HG03097 (cell line): ENCODE results near the gene CDKAL1.
"Not testable (repeated sequence)": the region's sequence is repeated elsewhere in the genome, so short reads cannot be mapped to it uniquely, and the experiment has no call there.

ENCODE experiments used
- ATAC-seq: cut with Tn5 transposase; IDR thresholded peaks from one replicate; pipeline ENCODE4 v1.9.1; 2021; ENCODE audit not compliant: unreplicated experiment, low FRiP score

Gene CDKAL1

GRCh38 chr6:20724443-20725190 is 190.4 kb downstream of the CDKAL1 start:
- no peak for ATAC-seq

GRCh38 chr6:20725235-20725634 is 191.0 kb downstream of the CDKAL1 start:
- not testable (repeated sequence) for ATAC-seq

- no peak for ATAC-seq
Observed at GRCh38 chr6:20729086-20729485, 194.8 kb downstream of the CDKAL1 start.

- ATAC-seq: not testable (repeated sequence)
Observed at GRCh38 chr6:20732362-20732761, 198.1 kb downstream of the CDKAL1 start.

- no peak for ATAC-seq
Observed at GRCh38 chr6:20732896-20733295, 198.6 kb downstream of the CDKAL1 start.

- ATAC-seq: no peak
Observed at GRCh38 chr6:20737912-20738311, 203.7 kb downstream of the CDKAL1 start.

- ATAC-seq: no peak
Observed at GRCh38 chr6:20740088-20740487, 205.8 kb downstream of the CDKAL1 start.

- no peak for ATAC-seq
Observed at GRCh38 chr6:20740727-20741126, 206.5 kb downstream of the CDKAL1 start.

GRCh38 chr6:20741490-20741889 is 207.2 kb downstream of the CDKAL1 start:
- ATAC-seq: no peak

GRCh38 chr6:20744911-20745557 is 210.8 kb downstream of the CDKAL1 start:
- no peak for ATAC-seq

- no peak for ATAC-seq
Observed at GRCh38 chr6:20746024-20746423, 211.8 kb downstream of the CDKAL1 start.

GRCh38 chr6:20746805-20747558 is 212.7 kb downstream of the CDKAL1 start:
- no peak for ATAC-seq

GRCh38 chr6:20747991-20748390 is 213.7 kb downstream of the CDKAL1 start:
- no peak for ATAC-seq

- no peak for ATAC-seq
Observed at GRCh38 chr6:20751293-20751935, 217.2 kb downstream of the CDKAL1 start.

GRCh38 chr6:20755631-20756030 is 221.4 kb downstream of the CDKAL1 start:
- no peak for ATAC-seq

- not testable (repeated sequence) for ATAC-seq
Observed at GRCh38 chr6:20756584-20757147, 222.4 kb downstream of the CDKAL1 start.

- no peak for ATAC-seq
Observed at GRCh38 chr6:20757761-20758160, 223.5 kb downstream of the CDKAL1 start.

GRCh38 chr6:20763296-20763695 is 229.0 kb downstream of the CDKAL1 start:
- ATAC-seq: no peak

- no peak for ATAC-seq
Observed at GRCh38 chr6:20769631-20770030, 235.4 kb downstream of the CDKAL1 start.

- no peak for ATAC-seq
Observed at GRCh38 chr6:20770773-20771172, 236.5 kb downstream of the CDKAL1 start.

GRCh38 chr6:20771409-20771808 is 237.2 kb downstream of the CDKAL1 start:
- no peak for ATAC-seq
